Stimulated activated CD8-positive, alpha-beta memory T cell treated with anti-CD3 and anti-CD28 coated beads, Interleukin-7, amount 100 ng/mL, for 1 hour (primary cell): ENCODE measurements around the gene MPHOSPH10.
A peak's percentile ranks its signal among the peaks of the same experiment; 100 is the strongest.
"Not testable (repeated sequence)": the region's sequence is repeated elsewhere in the genome, so short reads cannot be mapped to it uniquely, and the experiment has no call there.

Source experiments
- DNase-seq, 2 donors: peaks; one replicate each; pipeline ENCODE4 v3.0.0-alpha.2; 2020; ENCODE audit warnings: low read depth in 2 of 2

MPHOSPH10 gene, protein sequence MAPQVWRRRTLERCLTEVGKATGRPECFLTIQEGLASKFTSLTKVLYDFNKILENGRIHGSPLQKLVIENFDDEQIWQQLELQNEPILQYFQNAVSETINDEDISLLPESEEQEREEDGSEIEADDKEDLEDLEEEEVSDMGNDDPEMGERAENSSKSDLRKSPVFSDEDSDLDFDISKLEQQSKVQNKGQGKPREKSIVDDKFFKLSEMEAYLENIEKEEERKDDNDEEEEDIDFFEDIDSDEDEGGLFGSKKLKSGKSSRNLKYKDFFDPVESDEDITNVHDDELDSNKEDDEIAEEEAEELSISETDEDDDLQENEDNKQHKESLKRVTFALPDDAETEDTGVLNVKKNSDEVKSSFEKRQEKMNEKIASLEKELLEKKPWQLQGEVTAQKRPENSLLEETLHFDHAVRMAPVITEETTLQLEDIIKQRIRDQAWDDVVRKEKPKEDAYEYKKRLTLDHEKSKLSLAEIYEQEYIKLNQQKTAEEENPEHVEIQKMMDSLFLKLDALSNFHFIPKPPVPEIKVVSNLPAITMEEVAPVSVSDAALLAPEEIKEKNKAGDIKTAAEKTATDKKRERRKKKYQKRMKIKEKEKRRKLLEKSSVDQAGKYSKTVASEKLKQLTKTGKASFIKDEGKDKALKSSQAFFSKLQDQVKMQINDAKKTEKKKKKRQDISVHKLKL

GRCh38 chr2:71130152-71130904 is at the start of gene MPHOSPH10, which contains the start of gene MCEE:
TSS of gene MPHOSPH10 (plus strand) at chr2:71130634. CDS start at chr2:71130666, 32 bp downstream.
TSS of gene MCEE (minus strand) at chr2:71130229. CDS start at chr2:71130219, 10 bp downstream.
- DNase-seq, result peak; percentile 75 to 80

- no peak for DNase-seq
Measured at GRCh38 chr2:71082402-71083252, 47.8 kb upstream of the MPHOSPH10 start.

DNA sequence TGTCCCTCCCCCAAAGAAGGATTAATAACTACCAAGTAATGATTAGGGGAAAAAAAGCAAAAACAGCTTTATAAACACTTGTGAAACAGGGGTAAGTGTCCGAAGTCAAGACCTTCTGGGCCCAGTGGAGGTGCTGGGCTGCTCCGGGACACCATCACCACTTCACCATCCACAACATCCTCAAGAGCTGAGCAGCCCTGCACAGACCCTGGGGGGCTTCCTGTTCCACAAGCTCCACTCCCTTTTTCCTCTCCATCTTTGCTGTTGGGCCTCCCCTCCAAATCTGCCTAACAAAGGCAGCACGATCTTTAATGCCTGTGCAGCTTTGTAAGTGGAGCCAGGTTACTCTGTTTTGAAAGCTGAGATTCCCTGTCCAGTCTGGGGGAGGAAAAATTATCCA is 47.1 kb upstream of the MPHOSPH10 start:
- DNase-seq, result not testable (repeated sequence)

GRCh38 chr2:71083752-71084312 is 46.6 kb upstream of the MPHOSPH10 start:
- not testable (repeated sequence) for DNase-seq

DNA sequence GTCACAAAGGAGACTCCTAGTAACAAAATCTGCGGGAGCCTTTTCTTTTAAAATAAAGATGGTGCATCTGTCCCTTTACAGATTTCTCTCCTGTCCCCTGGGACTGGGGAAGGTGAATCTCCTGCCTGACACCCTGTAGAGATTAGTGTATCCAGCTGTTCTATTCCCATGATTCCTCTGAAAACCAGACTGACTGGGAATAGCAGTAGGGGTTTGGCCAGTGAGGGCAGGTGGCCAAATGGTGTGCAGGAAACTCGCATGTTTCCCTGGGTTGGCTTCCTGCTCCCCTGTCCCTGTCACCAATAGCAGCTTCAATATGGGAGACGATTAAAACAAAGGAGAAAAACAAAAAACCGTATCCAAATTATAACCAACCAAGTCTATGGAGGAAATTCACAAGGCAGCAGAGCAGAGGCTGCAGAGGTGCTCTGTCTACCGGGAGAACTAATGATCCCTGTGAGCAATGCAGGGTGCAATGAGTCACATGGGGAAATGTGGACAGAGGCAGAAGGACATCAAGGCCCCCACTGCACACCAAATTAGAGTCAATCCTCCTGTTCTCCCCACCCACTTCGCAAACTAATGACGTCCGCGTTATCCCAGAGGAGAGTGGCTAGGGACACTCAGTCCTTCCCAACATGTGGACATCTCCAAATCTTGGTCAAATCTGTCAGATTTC is 45.0 kb upstream of the MPHOSPH10 start:
- not testable (repeated sequence) for DNase-seq

- DNase-seq, result not testable (repeated sequence)
Measured at GRCh38 chr2:71089475-71089874, 41.0 kb upstream of the MPHOSPH10 start.

GRCh38 chr2:71091808-71092207 is 38.6 kb upstream of the MPHOSPH10 start:
- not testable (repeated sequence) for DNase-seq

DNA sequence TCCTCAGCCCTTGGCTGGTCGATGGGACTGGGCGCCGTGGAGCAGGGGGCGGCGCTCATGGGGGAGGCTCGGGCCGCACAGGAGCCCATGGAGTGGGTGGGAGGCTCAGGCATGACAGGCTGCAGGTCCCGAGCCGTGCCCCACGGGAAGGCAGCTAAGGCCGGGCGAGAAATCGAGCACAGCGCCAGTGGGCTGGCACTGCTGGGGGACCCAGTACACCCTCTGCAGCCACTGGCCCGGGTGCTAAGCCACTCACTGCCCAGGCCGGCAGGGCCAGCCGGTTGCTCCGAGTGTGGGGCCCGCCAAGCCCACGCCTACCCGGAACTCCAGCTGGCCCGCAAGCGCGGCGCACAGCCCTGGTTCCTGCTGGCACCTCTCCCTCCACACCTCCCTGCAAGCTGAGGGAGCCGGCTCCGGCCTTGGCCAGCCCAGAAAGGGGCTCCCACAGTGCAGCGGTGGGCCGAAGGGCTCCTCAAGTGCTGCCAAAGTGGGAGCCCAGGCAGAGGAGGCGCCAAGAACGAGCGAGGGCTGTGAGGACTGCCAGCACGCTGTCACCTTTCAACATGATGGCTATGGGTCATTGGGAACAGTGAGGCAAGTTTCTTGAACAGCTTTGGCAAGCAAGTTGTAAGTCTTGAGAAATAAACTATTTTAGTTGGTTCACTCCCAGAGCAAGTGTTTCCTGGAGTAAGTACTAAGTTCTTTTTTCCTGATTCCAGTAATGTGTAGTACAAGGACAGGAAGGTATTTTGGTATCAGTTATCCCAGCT is 37.8 kb upstream of the MPHOSPH10 start:
- not testable (repeated sequence) for DNase-seq

GRCh38 chr2:71100195-71100964 is 30.1 kb upstream of the MPHOSPH10 start:
- DNase-seq, result peak in 1 of 2 donors; percentile 20

DNA sequence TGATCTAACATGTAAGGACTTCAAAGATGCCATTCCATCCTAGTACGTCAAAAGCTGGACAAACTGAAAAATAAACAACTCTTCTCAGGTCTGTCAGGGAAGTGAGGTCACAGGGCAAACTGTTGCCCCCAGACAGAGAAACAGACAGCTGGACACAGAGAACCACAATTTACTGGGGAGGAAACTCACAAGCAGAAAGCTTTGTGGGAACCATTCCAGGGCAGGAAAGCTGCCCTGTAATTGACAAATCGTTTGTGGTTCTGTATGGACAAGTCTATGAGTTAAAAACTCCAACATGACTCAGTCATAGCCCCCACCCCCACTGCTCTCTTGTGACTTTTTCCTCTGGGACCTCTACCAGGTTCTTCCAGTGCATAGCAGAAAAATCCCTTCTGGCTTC is 28.8 kb upstream of the MPHOSPH10 start:
- DNase-seq, result no peak

DNA sequence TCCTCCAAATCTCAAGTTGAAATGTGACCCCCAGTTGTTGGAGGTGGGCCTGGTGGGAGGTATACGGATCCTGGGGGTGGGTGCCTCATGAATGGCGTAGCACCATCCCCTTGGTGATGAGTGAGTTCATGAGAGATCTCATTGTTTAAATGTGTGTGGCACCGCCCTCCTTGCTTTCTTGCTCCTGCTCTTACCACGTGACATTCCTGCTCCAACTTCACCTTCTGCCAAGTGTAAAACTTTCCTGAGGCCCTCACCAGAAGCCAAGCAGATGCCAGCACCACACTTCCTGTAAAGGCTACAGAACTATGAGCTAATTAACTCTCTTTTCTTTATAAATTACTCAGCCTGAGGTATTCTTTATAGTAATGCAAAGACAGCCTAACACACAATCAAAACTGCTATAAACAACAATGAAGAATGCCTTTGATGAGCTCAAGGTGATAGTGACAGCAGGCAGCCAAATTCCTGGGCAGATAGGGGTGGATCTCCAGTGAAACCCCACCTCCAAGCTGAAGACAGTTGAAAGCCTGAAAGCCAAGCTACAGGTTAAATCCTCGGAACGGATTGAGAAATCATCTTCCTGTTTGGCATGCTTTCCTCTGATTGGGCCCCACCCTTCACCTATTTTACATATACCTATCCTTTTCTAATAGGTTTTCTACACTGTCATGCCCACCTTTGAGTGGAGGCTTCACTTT is 27.3 kb upstream of the MPHOSPH10 start:
- no peak for DNase-seq

DNA sequence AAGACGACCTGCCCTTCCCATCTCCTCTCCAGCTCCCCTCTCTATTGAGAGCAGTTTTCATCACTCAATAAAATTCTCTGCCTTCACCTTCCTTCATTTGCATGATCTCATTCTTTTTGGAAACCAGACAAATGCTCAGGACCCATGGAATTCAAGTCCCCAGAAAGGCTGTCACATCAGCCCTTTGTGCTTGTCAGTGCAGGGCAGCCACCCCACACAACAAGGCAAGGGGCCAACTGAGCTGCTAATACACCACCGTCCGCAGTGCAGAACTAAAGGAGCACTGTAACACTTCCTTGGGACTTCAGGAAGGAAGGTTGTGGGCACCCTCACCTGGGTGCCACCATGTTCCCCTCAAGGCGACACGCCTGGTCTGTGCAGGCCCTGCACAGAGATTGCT is 26.6 kb upstream of the MPHOSPH10 start:
- no peak for DNase-seq

DNA sequence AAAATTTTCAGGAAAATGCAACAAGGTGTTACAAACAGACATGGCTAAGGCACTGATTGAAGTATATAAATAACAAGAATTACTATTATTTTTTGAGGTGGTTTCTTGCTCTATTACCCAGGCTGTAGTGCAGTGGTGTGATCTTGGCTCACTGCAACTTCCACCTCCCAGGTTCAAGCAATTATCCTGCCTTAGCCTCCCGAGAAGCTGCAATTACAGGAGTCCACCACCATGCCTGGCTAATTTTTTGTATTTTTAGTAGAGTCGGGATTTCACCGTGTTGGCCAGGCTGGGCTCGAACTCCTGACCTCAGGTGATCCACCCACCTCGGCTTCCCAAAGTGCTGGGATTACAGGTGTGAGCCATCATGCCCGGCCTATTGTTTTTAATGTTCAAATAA is 24.0 kb upstream of the MPHOSPH10 start:
- DNase-seq, result not testable (repeated sequence)

GRCh38 chr2:71108091-71108490 is 22.3 kb upstream of the MPHOSPH10 start:
- DNase-seq, result no peak

GRCh38 chr2:71113843-71114242 is 16.6 kb upstream of the MPHOSPH10 start:
- DNase-seq, result no peak

- DNase-seq, result no peak
Measured at GRCh38 chr2:71117063-71117462, 13.4 kb upstream of the MPHOSPH10 start.

GRCh38 chr2:71120195-71120594 is 10.2 kb upstream of the MPHOSPH10 start:
- DNase-seq, result no peak

GRCh38 chr2:71121479-71121878 is 9.0 kb upstream of the MPHOSPH10 start:
- no peak for DNase-seq
